MCF 10A (cell line): Measurements from ENCODE around the gene GPX4. TPM values are rescaled to one million over a fixed set of nuclear protein-coding genes. Genes with fewer than 3 reads are reported as not detected.

Source experiments
- BruUV-seq: library from RNA; stranded (reverse); fragments of 400-500 nt; replicated peaks from 2 replicates; lab custom pipeline; 2021; lab: Mats Ljungman, UMichigan
- CTCF ChIA-PET: fragments of 300-600 bp; sonication (Branson Sonifier 250); formaldehyde crosslinking; extraction: SDS; loops from one replicate; lab custom pipeline; 2021; ENCODE audit warnings: antibody characterized with exemption, inconsistent platforms; lab: Yijun Ruan, JAX
- POLR2A ChIA-PET: fragments of 300-600, 350-650 bp; sonication (Branson Sonifier 250); formaldehyde crosslinking; extraction: SDS; loops from one replicate; lab custom pipeline; 2020; ENCODE audit warnings: antibody characterized with exemption, inconsistent platforms; lab: Yijun Ruan, JAX
- DNase-seq: peaks from one replicate; pipeline ENCODE4 v3.0.0-alpha.2; 2018; ENCODE audit not compliant: unreplicated experiment
- H3K27ac Mint-ChIP-seq: one replicate; pipeline ENCODE4 v1.8.0; 2022; ENCODE audit warnings: mild to moderate bottlenecking, low read depth, mixed read lengths; ENCODE audit not compliant: unreplicated experiment
- H3K27me3 Mint-ChIP-seq: one replicate; pipeline ENCODE4 v1.8.0; 2022; ENCODE audit warnings: mixed read lengths; ENCODE audit not compliant: insufficient read depth, unreplicated experiment
- H3K36me3 Mint-ChIP-seq: one replicate; pipeline ENCODE4 v1.8.0; 2022; ENCODE audit warnings: mild to moderate bottlenecking, moderate library complexity, mixed read lengths; ENCODE audit not compliant: insufficient read depth, unreplicated experiment
- H3K4me1 Mint-ChIP-seq: one replicate; pipeline ENCODE4 v1.8.0; 2022; ENCODE audit warnings: mixed read lengths; ENCODE audit not compliant: insufficient read depth, unreplicated experiment
- H3K4me3 Mint-ChIP-seq: one replicate; pipeline ENCODE4 v1.8.0; 2022; ENCODE audit warnings: mild to moderate bottlenecking, moderate library complexity, mixed read lengths; ENCODE audit not compliant: unreplicated experiment
- H3K9me3 Mint-ChIP-seq: one replicate; pipeline ENCODE4 v1.8.0; 2022; ENCODE audit warnings: mixed read lengths; ENCODE audit not compliant: unreplicated experiment
- CTCF ChIP-seq: fragments of 200-600 bp; IDR thresholded peaks from one replicate; pipeline ENCODE4 v1.8.0; 2022; ENCODE audit warnings: antibody characterized with exemption, mild to moderate bottlenecking; ENCODE audit not compliant: unreplicated experiment
- intact Hi-C: fragments of 100-400 bp; cut with micrococcal nuclease; formaldehyde crosslinking; loops from 2 replicates; pipeline ENCODE4 v1.14.1; 2022
- total RNA-seq: library from RNA; stranded (reverse); gene quantifications from 2 replicates; pipeline ENCODE4 v1.2.3, GENCODE V29; 2022

Gene GPX4
- total RNA-seq, 1 experiment from 2014 or later: 191 TPM

- TF ChIP-seq CTCF: no peak
- CTCF ChIA-PET: interaction anchor here (0.6 to 1.1 kb wide), 2 partner anchors 14 to 185 kb away, joined by 3 to 4 read pairs; no protein-coding TSS in a partner anchor
- Mint-ChIP-seq H3K36me3 (peaks cover 6% of the 10 kb centered on the region), H3K4me1 (peaks cover 16% of the 10 kb centered on the region), H3K9me3 (no peaks in the 10 kb centered on the region), H3K4me3 (no peak overlapping the region), H3K27ac (no peak overlapping the region), H3K27me3 (no peaks in the 10 kb centered on the region)
- intact Hi-C loops: no loop called here
- BruUV-seq: no TSS peak
- no peak for DNase-seq
- POLR2A ChIA-PET: no interaction called here
Observed at GRCh38 chr19:1070931-1071791, 32.6 kb upstream of the GPX4 start.

DNA sequence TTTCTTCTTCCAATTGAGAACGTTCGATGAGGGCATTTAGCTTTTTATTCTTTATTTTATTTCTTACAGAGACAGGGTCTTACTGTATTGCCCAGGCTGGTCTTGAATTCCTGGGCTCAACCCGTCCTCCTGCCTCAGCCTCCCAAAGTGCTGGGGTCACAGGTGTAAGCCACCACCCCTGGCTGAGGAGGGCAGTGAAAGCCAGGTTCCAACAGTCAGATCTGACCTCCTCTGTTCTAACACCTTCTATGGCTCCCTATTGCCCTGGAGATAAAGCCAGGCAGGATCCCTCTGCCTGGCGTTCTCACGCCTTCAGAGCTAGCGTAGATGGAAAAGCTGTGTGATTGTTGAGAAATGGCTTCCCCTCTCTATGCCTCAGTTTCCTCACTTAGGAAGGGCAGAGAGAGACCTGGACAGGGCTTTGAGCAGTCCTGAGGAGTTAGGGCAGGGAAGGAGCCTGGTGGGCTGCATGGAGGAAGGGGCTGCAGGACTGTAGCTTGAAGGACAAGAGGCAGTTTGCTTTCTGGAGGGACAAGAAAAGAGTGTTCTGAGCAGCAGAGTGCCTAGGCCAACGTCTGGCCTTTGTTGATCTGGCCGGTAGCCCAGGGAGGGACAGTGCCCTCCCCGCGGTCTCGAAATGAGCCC lies 31.3 kb upstream of the GPX4 start:
- ChIA-PET POLR2A (interaction anchor here (0.8 to 1.1 kb wide), 2 partner anchors 22 kb away, joined by 3 to 5 read pairs; no protein-coding TSS in a partner anchor), CTCF (interaction anchor here (0.6 to 1.5 kb wide), 4 partner anchors 8 to 1191 kb away, joined by 3 to 6 read pairs (median 4); no protein-coding TSS in a partner anchor)
- Mint-ChIP-seq H3K4me1 (peaks cover 15% of the 10 kb centered on the region), H3K9me3 (no peaks in the 10 kb centered on the region), H3K27me3 (no peaks in the 10 kb centered on the region), H3K27ac (no peak overlapping the region), H3K4me3 (no peak overlapping the region), H3K36me3 (peaks cover 6% of the 10 kb centered on the region)
- intact Hi-C loops: no loop called here
- DNase-seq: no peak
- TF ChIP-seq CTCF: no peak
- BruUV-seq: no TSS peak

DNA sequence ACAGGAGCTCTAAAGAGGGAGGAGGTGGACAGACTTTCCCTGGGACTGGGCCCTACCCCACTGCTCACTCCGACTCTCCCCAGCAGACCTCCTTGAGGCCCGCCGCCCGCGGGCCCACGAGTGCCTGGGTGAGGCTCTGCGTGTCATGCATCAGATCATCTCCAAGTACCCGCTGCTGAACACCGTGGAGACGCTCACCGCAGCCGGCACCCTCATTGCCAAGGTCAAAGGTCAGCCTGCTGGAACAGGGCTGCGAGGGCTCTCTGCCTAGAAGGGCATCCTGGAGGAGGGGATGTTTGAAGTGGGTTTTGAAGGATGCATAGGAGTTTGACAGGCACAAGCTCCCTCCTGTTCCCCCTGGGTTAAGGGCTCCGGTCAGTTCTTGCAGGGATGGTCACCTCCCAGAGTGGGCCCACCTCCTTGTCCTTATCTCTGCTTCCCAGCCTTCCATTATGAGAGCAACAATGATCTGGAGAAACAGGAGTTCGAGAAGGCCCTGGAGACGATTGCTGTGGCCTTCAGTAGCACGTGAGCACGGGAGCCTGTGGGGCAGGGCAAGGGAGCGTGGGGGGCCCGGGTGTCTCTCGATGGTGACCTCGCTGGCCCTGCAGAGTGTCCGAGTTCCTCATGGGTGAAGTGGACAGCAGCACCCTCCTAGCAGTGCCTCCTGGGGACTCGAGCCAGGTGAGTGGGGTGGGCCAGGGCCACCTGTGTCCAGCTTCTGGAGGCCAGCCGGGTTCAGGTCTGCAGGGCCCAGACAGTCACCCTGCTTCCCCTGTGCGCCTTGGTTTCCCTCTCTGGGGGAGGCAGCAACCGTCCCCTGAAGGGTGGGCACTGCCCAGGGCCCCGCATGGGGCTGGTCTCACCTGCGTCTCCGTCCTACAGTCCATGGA lies 30.5 kb upstream of the GPX4 start:
- H3K4me1 Mint-ChIP-seq: peaks cover 15% of the 10 kb centered on the region
- ChIA-PET CTCF (interaction anchor here (0.9 to 1.5 kb wide), 2 partner anchors 9 to 16 kb away, joined by 3 to 6 read pairs; no protein-coding TSS in a partner anchor), POLR2A (interaction anchor here (1.1 to 4.2 kb wide), 2 partner anchors 8 to 21 kb away, joined by 5 to 20 read pairs; no protein-coding TSS in a partner anchor)
- peaks cover 6% of the 10 kb centered on the region for H3K36me3 Mint-ChIP-seq
- no peak for TF ChIP-seq CTCF
- H3K27me3 Mint-ChIP-seq: no peaks in the 10 kb centered on the region
- intact Hi-C loops: no loop called here
- no peak overlapping the region for H3K4me3 Mint-ChIP-seq
- no peak overlapping the region for H3K27ac Mint-ChIP-seq
- no peaks in the 10 kb centered on the region for H3K9me3 Mint-ChIP-seq
- no TSS peak for BruUV-seq
- no peak for DNase-seq
